Endometrial microvascular endothelial cells (primary cell): ENCODE results near the gene COL11A2. TPM values are rescaled to one million over a fixed set of nuclear protein-coding genes. Genes with fewer than 3 reads are reported as not detected.

Source experiments
- in situ Hi-C: cut with HindIII; loops from 2 replicates; pipeline ENCODE4 v1.10.0; 2017; ENCODE audit warnings: low sequenced_read_pairs, low pct_unique_long_range_greater_than_20kb; ENCODE audit errors: inconsistent ontology term
- total RNA-seq: library from RNA; depleted of rRNA; stranded (reverse); fragments of >200 nt; gene quantifications from one replicate; pipeline ENCODE4 v1.2.3, GENCODE V29; 2015; ENCODE audit errors: inconsistent ontology term

Gene COL11A2
- total RNA-seq, 1 donor from 2014 or later: not detected

DNA sequence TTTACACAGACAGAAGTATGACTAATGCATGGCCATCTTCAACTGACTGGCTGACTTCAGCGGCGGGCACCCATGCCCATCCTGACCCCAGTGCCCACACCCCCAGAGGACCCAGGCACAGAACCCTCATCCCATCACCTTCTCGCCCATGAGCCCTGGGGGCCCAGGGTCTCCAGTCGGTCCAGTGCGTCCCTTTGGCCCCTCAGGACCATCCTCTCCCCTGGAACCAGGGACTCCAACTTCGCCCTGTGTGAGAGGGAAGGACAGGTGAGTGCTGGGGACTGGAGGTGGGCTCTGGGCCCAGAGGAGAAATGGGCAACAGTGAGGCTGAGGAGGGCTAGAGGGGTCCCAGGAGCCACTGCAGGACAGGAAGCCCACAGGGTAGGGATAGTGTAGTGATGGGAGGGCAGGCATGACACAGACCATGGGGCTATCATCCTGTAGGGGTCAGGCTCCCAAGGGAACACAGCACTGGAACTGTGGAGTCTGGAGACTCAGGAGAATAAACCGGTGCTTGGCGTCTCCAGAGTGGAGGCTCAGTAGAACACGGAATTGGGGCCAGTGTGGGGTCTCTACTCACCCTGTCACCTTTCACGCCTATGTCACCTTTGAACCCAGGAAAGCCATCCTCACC is 16.7 kb downstream of the COL11A2 start:
- in situ Hi-C loops: no loop called here

GRCh38 chr6:33174784-33175183 is 17.5 kb downstream of the COL11A2 start:
- in situ Hi-C loops: no loop called here

- in situ Hi-C loops: no loop called here
Measured at GRCh38 chr6:33173535-33174180, 18.6 kb downstream of the COL11A2 start.

- in situ Hi-C loops: no loop called here
Measured at GRCh38 chr6:33172688-33173534, 19.4 kb downstream of the COL11A2 start.

DNA sequence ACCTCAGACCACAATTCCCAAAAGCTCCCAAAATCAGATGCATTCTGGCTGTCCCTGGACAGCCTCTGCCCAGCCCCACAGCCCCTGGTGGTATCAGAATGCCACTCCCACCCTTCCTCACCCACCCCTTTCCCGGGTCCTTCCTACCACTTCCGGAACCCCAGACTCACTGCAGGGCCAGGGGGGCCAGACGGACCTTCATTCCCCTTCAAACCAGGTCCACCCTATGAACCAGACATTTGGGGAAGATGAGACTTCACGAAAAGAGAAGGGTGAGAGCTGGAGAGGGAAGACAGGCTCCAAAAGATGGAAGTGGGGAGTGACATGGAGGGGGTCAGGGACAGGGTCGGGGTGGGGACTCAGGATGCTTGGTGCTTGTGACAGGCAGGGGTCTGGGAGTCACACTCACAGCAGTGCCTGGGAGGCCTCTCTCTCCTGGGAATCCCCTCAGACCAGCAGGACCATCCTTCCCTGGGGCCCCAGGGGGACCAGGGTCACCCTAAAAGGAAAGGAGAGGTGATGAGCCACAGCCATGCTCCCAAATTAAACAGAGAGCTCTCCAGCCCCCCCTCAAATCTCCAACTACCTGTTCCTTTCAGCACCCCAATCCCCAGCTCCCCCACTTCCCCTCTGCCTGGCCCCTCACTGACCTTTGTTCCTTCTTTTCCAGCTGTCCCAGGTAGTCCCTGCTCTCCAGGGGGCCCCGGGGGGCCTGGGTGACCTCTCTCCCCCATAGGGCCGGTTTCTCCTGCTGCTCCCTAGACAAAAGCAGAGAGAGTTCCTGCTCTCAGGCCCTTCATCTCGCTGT is 20.2 kb downstream of the COL11A2 start:
- in situ Hi-C loops: no loop called here

DNA sequence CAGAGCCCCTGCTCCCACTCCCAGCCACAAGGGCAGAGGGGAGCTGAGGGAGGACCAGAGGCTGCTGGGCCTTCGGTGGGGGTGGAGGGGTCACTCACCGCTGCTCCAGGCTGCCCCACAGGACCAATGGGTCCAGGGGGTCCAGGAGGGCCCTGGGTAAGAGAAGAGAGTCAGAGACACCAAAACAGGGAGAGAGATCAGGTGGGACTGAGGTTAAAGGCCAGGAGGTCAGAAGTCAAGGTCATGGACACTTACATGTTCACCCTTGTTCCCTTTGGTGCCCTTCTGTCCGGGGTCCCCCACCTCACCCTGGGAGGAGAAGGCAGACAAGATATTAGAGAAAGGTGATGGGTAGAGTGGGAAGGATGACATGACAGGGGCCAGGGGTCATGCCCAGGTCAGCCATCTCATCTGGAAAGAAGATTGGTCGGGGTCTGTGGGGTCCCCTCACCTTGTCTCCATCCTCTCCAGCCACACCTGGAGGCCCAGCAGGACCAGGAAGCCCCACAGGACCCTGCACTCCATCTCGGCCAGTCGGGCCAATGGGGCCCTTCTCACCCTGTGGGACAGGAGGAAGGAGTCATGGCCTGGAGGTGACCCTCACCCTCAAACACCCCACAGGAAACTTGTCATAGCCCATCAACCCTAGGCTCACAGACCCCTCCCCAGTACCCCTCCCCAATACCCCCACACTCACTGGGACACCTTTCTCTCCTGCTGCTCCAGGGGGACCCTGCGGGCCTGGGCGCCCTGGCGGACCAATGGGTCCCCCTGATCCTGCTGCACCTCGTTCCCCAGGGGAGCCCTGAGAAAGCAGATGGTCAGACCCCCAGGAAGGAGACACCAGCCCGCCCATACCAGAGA is 21.0 kb downstream of the COL11A2 start:
- in situ Hi-C loops: no loop called here

DNA sequence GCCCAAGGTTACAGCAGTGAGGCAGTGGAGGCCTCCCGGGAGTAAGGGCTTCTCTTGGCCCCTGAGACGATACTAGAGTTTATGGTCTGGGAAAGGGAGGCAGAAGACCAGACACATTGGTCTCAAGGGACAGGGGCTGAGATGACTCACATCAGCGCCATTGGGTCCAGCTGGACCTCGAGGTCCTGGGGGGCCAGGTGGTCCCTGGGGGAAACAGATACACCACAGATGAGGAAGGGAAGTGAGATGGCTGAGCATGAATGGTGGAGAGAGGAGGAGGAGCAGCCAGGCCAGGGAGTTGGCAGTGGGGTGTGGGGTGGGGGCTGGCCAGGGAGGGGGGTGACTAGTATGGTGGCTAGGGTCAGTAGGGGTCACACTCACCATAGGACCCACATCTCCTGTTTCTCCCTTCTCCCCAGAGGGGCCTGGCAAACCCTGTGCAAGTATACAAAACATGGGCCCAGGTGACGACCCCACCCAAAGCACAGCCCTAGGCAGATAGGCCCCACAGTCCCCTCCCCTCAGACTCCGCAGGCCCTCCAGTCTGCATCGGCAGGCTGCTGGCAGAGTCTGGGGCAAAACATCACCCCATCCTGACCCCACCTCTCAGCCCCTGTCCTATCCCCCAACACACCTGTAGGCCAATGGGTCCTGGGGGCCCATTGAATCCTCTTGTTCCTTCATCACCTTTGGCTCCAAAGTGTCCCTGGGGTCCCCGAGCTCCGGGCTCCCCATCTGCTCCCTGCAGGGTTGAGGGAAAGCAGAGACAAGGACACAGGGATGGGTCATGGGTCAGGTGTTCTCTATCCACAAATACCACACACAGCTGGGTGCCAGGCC is 21.9 kb downstream of the COL11A2 start:
- in situ Hi-C loops: no loop called here

- in situ Hi-C loops: no loop called here
Measured at GRCh38 chr6:33169291-33170175, 22.7 kb downstream of the COL11A2 start.

GRCh38 chr6:33168639-33169038 is 23.6 kb downstream of the COL11A2 start:
- in situ Hi-C loops: no loop called here

- in situ Hi-C loops: no loop called here
Measured at GRCh38 chr6:33168284-33168601, 24.0 kb downstream of the COL11A2 start.

GRCh38 chr6:33167374-33168283 is 24.6 kb downstream of the COL11A2 start:
- in situ Hi-C loops: no loop called here

- in situ Hi-C loops: no loop called here
Measured at GRCh38 chr6:33166811-33167210, 25.5 kb downstream of the COL11A2 start.

DNA sequence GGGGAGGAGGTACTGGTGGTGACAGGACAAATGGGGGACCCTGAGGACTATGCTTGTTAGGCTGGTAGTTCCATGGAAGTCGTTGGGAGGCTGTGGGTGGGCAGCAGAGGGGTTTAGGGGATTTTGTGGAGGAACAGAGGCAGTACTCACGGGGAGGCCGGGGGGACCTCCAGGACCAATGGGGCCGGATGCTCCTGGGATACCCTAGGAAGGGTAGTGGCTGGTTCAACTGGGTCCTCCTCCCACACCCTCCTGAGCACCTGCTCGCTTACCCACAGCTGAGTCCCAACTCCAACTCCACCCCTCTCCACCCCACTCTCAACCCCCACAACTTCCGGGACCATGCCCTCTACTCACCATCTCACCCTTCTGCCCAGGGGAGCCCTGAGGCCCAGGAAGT is 25.9 kb downstream of the COL11A2 start:
- in situ Hi-C loops: no loop called here

- in situ Hi-C loops: no loop called here
Measured at GRCh38 chr6:33165581-33166258, 26.5 kb downstream of the COL11A2 start.

GRCh38 chr6:33164665-33165373 is 27.4 kb downstream of the COL11A2 start:
- in situ Hi-C loops: no loop called here
